Gastrocnemius medialis (tissue), 4 donors: Measurements from ENCODE around the gene CRISPLD2. TPM values are rescaled to one million over a fixed set of nuclear protein-coding genes. Genes with fewer than 3 reads are reported as not detected.

Experiments used
- ATAC-seq, 2 donors: fragments of 150-250 bp; one replicate each; pipeline ENCODE4 v1.9.1; 2016
- DNase-seq, 2 donors: peaks; one replicate each; pipeline ENCODE4 v3.0.0-alpha.2; 2019
- H3K27ac ChIP-seq, 4 donors: fragments of 200-600 bp; sonication (generic); 1 replicate in 1 of 4; 2 replicates in 3 of 4; pipeline ENCODE4 v1.5.1; 2016 to 2018; ENCODE audit warnings: mild to moderate bottlenecking in 2 of 4, moderate library complexity in 1 of 4
- H3K27me3 ChIP-seq, 3 donors: fragments of 200-600 bp; sonication (generic) in 2 of 3; 1 replicate in 1 of 3; 2 replicates in 2 of 3; pipeline versions ENCODE4 v1.5.1 to v1.6.0; 2016 to 2019; ENCODE audit warnings: mild to moderate bottlenecking in 1 of 3, moderate library complexity in 1 of 3
- H3K36me3 ChIP-seq, 2 donors: fragments of 200-600 bp; sonication (generic) in 1 of 2; one replicate each; pipeline ENCODE4 v1.5.1; 2017 to 2018
- H3K4me1 ChIP-seq, 2 donors: fragments of 200-600 bp; sonication (generic) in 1 of 2; one replicate each; pipeline ENCODE4 v1.5.1; 2016 to 2017; ENCODE audit warnings: mild to moderate bottlenecking in 2 of 2
- H3K4me3 ChIP-seq, 4 donors: fragments of 200-600 bp; sonication (generic) in 3 of 4; 1 replicate in 1 of 4; 2 replicates in 3 of 4; pipeline ENCODE4 v1.5.1; 2016 to 2019; ENCODE audit warnings: mild to moderate bottlenecking in 2 of 4
- H3K9me3 ChIP-seq, 3 donors: fragments of 200-600 bp; sonication (generic) in 2 of 3; 1 replicate in 1 of 3; 2 replicates in 2 of 3; pipeline ENCODE4 v1.5.1; 2016 to 2019
- CTCF ChIP-seq, 5 experiments: fragments of 450-650 bp in 3 of 5; fragments of 200-600 bp in 2 of 5; sonication (generic) in 2 of 5; IDR thresholded peaks in 4 of 5; conservative IDR thresholded peaks in 1 of 5; 1 replicate in 4 of 5; 2 replicates in 1 of 5; pipeline ENCODE4 v1.5.1; 2016 to 2019; ENCODE audit warnings: antibody characterized with exemption in 5 of 5, mild to moderate bottlenecking in 3 of 5, moderate library complexity in 3 of 5
- POLR2A ChIP-seq, 2 donors: fragments of 450-650 bp; IDR thresholded peaks; one replicate each; pipeline ENCODE4 v1.6.1; 2017; ENCODE audit warnings: antibody characterized with exemption in 2 of 2, mild to moderate bottlenecking in 2 of 2, moderate library complexity in 2 of 2
- in situ Hi-C, 4 donors: fragments of 200-750 bp; cut with MboI; loops; one replicate each; pipeline versions ENCODE4 v1.15.0 to v1.8.0; 2017; ENCODE audit warnings: low sequenced_read_pairs in 4 of 4
- intact Hi-C: fragments of 100-400 bp; cut with DNase I; formaldehyde crosslinking; loops from one replicate; pipeline ENCODE4 v1.15.1; 2023; ENCODE audit warnings: low total_unique reads
- total RNA-seq, 4 donors: library from RNA; depleted of rRNA; stranded (reverse); fragments of >200 nt; gene quantifications; one replicate each; pipeline versions ENCODE4 v1.1.0 to v1.2.3, GENCODE V29; 2016

CRISPLD2 gene
- total RNA-seq, 4 donors from 2014 or later: 26.1 to 50.1 (median 39.0) TPM

GRCh38 chr16:84782846-84783245, 36.9 kb upstream of the CRISPLD2 start:
- in situ Hi-C loops (no loop called here), intact Hi-C loops (no loop called here)
- no peaks in the 10 kb centered on the region for H3K9me3 ChIP-seq
- H3K27ac ChIP-seq: no peak overlapping the region
- H3K4me1 ChIP-seq: no peaks in the 10 kb centered on the region
- H3K4me3 ChIP-seq: no peak overlapping the region
- H3K36me3 ChIP-seq: peaks cover 0 to 23% of the 10 kb centered on the region in 2 donors
- no peaks in the 10 kb centered on the region for H3K27me3 ChIP-seq
- TF ChIP-seq CTCF (IDR thresholded peaks at IDR 0.05 in 4 of 5, conservative IDR thresholded peaks at IDR 0.05 in 1 of 5) (no peak), POLR2A (IDR thresholded peaks at IDR 0.05) (no peak)
- no peak for ATAC-seq
- no peak for DNase-seq

GRCh38 chr16:84785843-84786581, 33.8 kb upstream of the CRISPLD2 start:
- no peaks in the 10 kb centered on the region for H3K27me3 ChIP-seq
- intact Hi-C loops (no loop called here), in situ Hi-C loops (no loop called here)
- H3K4me1 ChIP-seq: no peaks in the 10 kb centered on the region
- ATAC-seq: no peak
- H3K4me3 ChIP-seq: no peak overlapping the region
- TF ChIP-seq POLR2A (IDR thresholded peaks at IDR 0.05): no peak
- no peak for TF ChIP-seq CTCF (IDR thresholded peaks at IDR 0.05 in 4 of 5, conservative IDR thresholded peaks at IDR 0.05 in 1 of 5)
- DNase-seq: peak in 1 of 2 donors; percentile 9
- H3K27ac ChIP-seq: no peak overlapping the region
- no peaks in the 10 kb centered on the region for H3K36me3 ChIP-seq
- H3K9me3 ChIP-seq: no peaks in the 10 kb centered on the region

GRCh38 chr16:84786605-84787262, 33.1 kb upstream of the CRISPLD2 start:
- H3K27ac ChIP-seq: no peak overlapping the region
- ATAC-seq: no peak

GRCh38 chr16:84787263-84787622, 32.5 kb upstream of the CRISPLD2 start:
- DNase-seq: no peak
- H3K27ac ChIP-seq: no peak overlapping the region
- no peaks in the 10 kb centered on the region for H3K4me1 ChIP-seq
- intact Hi-C loops: no loop called here
- no peak for TF ChIP-seq POLR2A (IDR thresholded peaks at IDR 0.05)
- no peak for TF ChIP-seq CTCF (IDR thresholded peaks at IDR 0.05 in 4 of 5, conservative IDR thresholded peaks at IDR 0.05 in 1 of 5)
- no peak overlapping the region for H3K4me3 ChIP-seq
- H3K9me3 ChIP-seq: no peaks in the 10 kb centered on the region
- in situ Hi-C loops: no loop called here
- no peak for ATAC-seq
- H3K36me3 ChIP-seq: no peaks in the 10 kb centered on the region
- no peaks in the 10 kb centered on the region for H3K27me3 ChIP-seq

More at GRCh38 chr16:84786605-84787262, 33.1 kb upstream of the CRISPLD2 start:
- Histone ChIP-seq H3K9me3 (no peaks in the 10 kb centered on the region), H3K4me3 (no peak overlapping the region), H3K27me3 (no peaks in the 10 kb centered on the region), H3K36me3 (no peaks in the 10 kb centered on the region), H3K4me1 (no peaks in the 10 kb centered on the region)
- in situ Hi-C loops: no loop called here
- intact Hi-C loops: no loop called here
- no peak for DNase-seq
- TF ChIP-seq POLR2A (IDR thresholded peaks at IDR 0.05): no peak

- Histone ChIP-seq H3K36me3 (no peaks in the 10 kb centered on the region), H3K27ac (no peak overlapping the region), H3K9me3 (no peaks in the 10 kb centered on the region), H3K4me1 (no peaks in the 10 kb centered on the region), H3K27me3 (no peaks in the 10 kb centered on the region), H3K4me3 (no peak overlapping the region)
- in situ Hi-C loops: no loop called here
- DNase-seq: no peak
- TF ChIP-seq POLR2A (IDR thresholded peaks at IDR 0.05): no peak
- no peak for TF ChIP-seq CTCF (IDR thresholded peaks at IDR 0.05 in 4 of 5, conservative IDR thresholded peaks at IDR 0.05 in 1 of 5)
- no peak for ATAC-seq
- intact Hi-C loops: no loop called here
Measured at GRCh38 chr16:84788920-84789391, 30.8 kb upstream of the CRISPLD2 start.
